Omental fat pad (tissue), 4 donors: ENCODE measurements around the gene TMBIM4. TPM values are rescaled to one million over a fixed set of nuclear protein-coding genes. Genes with fewer than 3 reads are reported as not detected.
A peak's percentile ranks its signal among the peaks of the same experiment; 100 is the strongest.

Experiments
- ATAC-seq: fragments of 150-250 bp; one replicate; pipeline ENCODE4 v1.9.1; 2016; ENCODE audit warnings: mild to moderate bottlenecking, moderate library complexity; ENCODE audit not compliant: low FRiP score
- DNase-seq: peaks from one replicate; pipeline ENCODE4 v3.0.0-alpha.2; 2019; ENCODE audit warnings: low spot score
- CTCF ChIP-seq, 3 donors: fragments of 450-650 bp; IDR thresholded peaks; one replicate each; pipeline ENCODE4 v1.5.1; 2016 to 2017; ENCODE audit warnings: antibody characterized with exemption in 3 of 3, mild to moderate bottlenecking in 3 of 3, moderate library complexity in 2 of 3
- total RNA-seq, 4 donors: library from RNA; depleted of rRNA; stranded (reverse); fragments of >200 nt; gene quantifications; one replicate each; pipeline ENCODE4 v1.1.0, GENCODE V29; 2016

TMBIM4 gene
- total RNA-seq, 4 donors from 2014 or later: 137 to 231 (median 209) TPM

- no peak for TF ChIP-seq CTCF (IDR thresholded peaks at IDR 0.05)
These were observed 17.1 kb downstream of the TMBIM4 start for GRCh38 chr12:66152732-66153131.

GRCh38 chr12:66149702-66150398 lies 19.9 kb downstream of the TMBIM4 start:
- no peak for ATAC-seq
- DNase-seq: no peak
- TF ChIP-seq CTCF (IDR thresholded peaks at IDR 0.05): no peak

More at GRCh38 chr12:66152732-66153131, 17.1 kb downstream of the TMBIM4 start:
- ATAC-seq (peak; percentile 75), DNase-seq (no peak)

- TF ChIP-seq CTCF (IDR thresholded peaks at IDR 0.05): peak in 1 of 3 donors; percentile 9
- ATAC-seq (peak; percentile 90), DNase-seq (no peak)
These were observed 24.7 kb downstream of the TMBIM4 start for GRCh38 chr12:66144791-66145754.

- TF ChIP-seq CTCF (IDR thresholded peaks at IDR 0.05): no peak
- ATAC-seq (no peak), DNase-seq (no peak)
These were observed 25.9 kb downstream of the TMBIM4 start for GRCh38 chr12:66143868-66144267.

- DNase-seq (no peak), ATAC-seq (no peak)
- TF ChIP-seq CTCF (IDR thresholded peaks at IDR 0.05): no peak
These were observed 27.0 kb downstream of the TMBIM4 start for GRCh38 chr12:66142826-66143225.

- no peak for DNase-seq
- no peak for ATAC-seq
- TF ChIP-seq CTCF (IDR thresholded peaks at IDR 0.05): no peak
These were observed 28.5 kb downstream of the TMBIM4 start for GRCh38 chr12:66141299-66141698.
